ENCODE results near the gene RPL15. TPM values are rescaled to one million over a fixed set of nuclear protein-coding genes. Genes with fewer than 3 reads are reported as not detected.

Gene RPL15
- total and polyA plus RNA-seq, 4 donors = 1,285 to 3,372 (median 2,309) TPM

DNA sequence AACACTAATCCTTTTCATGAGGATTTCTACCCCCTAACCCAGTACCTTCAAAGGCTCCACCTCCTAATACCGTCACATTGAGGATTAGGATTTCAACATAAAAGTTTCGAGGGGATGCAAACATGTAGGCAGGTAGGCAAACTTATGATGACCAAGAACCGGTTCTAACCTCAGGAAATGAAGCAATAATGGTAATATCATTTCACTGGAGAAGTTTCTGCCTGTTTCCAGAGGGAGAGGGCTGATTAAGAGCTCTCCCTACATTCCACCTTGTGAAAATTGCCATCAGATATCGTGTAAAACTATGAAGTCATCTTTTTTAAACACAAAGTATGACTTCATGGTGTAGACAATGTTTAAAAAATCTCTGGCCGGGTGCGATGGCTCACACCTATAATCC is 31.7 kb upstream of the RPL15 start:
- no peak overlapping the region for H3K9ac ChIP-seq (ENCODE audit: insufficient read depth in 1 of 2, low read length in 2 of 2)
- TF ChIP-seq, protein P1, sequence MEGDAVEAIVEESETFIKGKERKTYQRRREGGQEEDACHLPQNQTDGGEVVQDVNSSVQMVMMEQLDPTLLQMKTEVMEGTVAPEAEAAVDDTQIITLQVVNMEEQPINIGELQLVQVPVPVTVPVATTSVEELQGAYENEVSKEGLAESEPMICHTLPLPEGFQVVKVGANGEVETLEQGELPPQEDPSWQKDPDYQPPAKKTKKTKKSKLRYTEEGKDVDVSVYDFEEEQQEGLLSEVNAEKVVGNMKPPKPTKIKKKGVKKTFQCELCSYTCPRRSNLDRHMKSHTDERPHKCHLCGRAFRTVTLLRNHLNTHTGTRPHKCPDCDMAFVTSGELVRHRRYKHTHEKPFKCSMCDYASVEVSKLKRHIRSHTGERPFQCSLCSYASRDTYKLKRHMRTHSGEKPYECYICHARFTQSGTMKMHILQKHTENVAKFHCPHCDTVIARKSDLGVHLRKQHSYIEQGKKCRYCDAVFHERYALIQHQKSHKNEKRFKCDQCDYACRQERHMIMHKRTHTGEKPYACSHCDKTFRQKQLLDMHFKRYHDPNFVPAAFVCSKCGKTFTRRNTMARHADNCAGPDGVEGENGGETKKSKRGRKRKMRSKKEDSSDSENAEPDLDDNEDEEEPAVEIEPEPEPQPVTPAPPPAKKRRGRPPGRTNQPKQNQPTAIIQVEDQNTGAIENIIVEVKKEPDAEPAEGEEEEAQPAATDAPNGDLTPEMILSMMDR (IDR thresholded peaks at IDR 0.05; ENCODE audit: control extremely low read depth, extremely low read depth) = no peak
- no peaks in the 10 kb centered on the region for H3K27me3 ChIP-seq (ENCODE audit: control insufficient read depth in 3 of 3, insufficient read depth in 3 of 3, low read length in 2 of 3)
- H3K4me3 ChIP-seq = no peak overlapping the region
- no peak overlapping the region for H3K27ac ChIP-seq (ENCODE audit: low read depth in 1 of 2, low read length in 1 of 2)
- H3K36me3 ChIP-seq (ENCODE audit: control insufficient read depth in 4 of 4, insufficient read depth in 4 of 4, low read length in 4 of 4) = peaks cover 0 to 11% (median 3%) of the 10 kb centered on the region in 4 donors
- no peaks in the 10 kb centered on the region for H3K9me3 ChIP-seq (ENCODE audit: control insufficient read depth in 4 of 4, insufficient read depth in 3 of 4, low read length in 3 of 4)
- 53 to 70% methylated on average over 6 of the region's 6 CpGs for WGBS, 2 donors
- H3K4me1 ChIP-seq (ENCODE audit: control insufficient read depth in 5 of 5, insufficient read depth in 5 of 5, low read length in 5 of 5) = peaks cover 0 to 11% (median 0%) of the 10 kb centered on the region in 5 donors
- DNase-seq (no peak), ATAC-seq (ENCODE audit: insufficient read depth, low FRiP score) (peak; percentile 38)

- no peak for ATAC-seq (ENCODE audit: insufficient read depth, low FRiP score)
- peaks cover 0 to 11% (median 5%) of the 10 kb centered on the region in 4 donors for H3K36me3 ChIP-seq (ENCODE audit: control insufficient read depth in 4 of 4, insufficient read depth in 4 of 4, low read length in 4 of 4)
- H3K4me1 ChIP-seq (ENCODE audit: control insufficient read depth in 5 of 5, insufficient read depth in 5 of 5, low read length in 5 of 5) = peaks cover 0 to 11% (median 0%) of the 10 kb centered on the region in 5 donors
- 94 to 98% methylated on average over 3 of the region's 3 CpGs for WGBS, 2 donors
- no peak for DNase-seq
- no peak overlapping the region for H3K9ac ChIP-seq (ENCODE audit: insufficient read depth in 1 of 2, low read length in 2 of 2)
- TF ChIP-seq, protein P1 (IDR thresholded peaks at IDR 0.05; ENCODE audit: control extremely low read depth, extremely low read depth) = no peak
- no peak overlapping the region for H3K27ac ChIP-seq (ENCODE audit: low read depth in 1 of 2, low read length in 1 of 2)
- H3K27me3 ChIP-seq (ENCODE audit: control insufficient read depth in 3 of 3, insufficient read depth in 3 of 3, low read length in 2 of 3) = no peaks in the 10 kb centered on the region
- H3K4me3 ChIP-seq = no peak overlapping the region
- H3K9me3 ChIP-seq (ENCODE audit: control insufficient read depth in 4 of 4, insufficient read depth in 3 of 4, low read length in 3 of 4) = no peaks in the 10 kb centered on the region
Observed at GRCh38 chr3:23886311-23886710, 30.6 kb upstream of the RPL15 start.

DNA sequence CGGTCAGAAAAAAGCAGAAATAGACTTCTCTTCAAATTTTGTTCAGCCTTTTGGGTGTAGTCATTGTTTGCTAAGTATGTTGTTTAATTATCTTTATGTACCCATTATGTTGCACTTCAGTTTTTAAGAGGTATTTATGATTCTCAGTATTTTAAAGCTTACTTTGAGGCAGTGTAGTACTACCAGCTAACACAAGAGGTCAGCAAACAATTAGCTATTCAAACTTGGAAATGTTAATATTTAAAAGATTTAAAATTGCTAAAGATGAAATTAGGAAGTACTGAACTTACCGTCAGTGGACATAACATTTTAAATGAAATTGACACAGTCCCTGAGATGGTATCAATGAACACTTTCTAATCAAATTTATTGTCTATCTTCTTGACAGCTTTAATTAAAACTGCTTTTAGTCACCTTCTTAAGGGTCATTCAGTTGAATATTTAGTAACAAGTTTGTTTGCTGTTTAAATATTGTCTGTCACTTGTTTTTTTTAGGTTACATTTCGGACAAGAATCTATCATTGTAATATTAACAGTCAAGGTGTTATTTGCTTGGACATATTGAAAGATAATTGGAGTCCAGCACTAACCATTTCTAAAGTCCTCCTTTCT is 28.2 kb upstream of the RPL15 start:
- peaks cover 0 to 11% (median 0%) of the 10 kb centered on the region in 5 donors for H3K4me1 ChIP-seq (ENCODE audit: control insufficient read depth in 5 of 5, insufficient read depth in 5 of 5, low read length in 5 of 5)
- ATAC-seq (ENCODE audit: insufficient read depth, low FRiP score) (no peak), DNase-seq (peak in 2 of 3 donors; percentile 55 to 74)
- H3K9me3 ChIP-seq (ENCODE audit: control insufficient read depth in 4 of 4, insufficient read depth in 3 of 4, low read length in 3 of 4) = no peaks in the 10 kb centered on the region
- 41 to 57% methylated on average over 3 of the region's 3 CpGs for WGBS, 2 donors
- no peaks in the 10 kb centered on the region for H3K27me3 ChIP-seq (ENCODE audit: control insufficient read depth in 3 of 3, insufficient read depth in 3 of 3, low read length in 2 of 3)
- no peak overlapping the region for H3K4me3 ChIP-seq
- H3K27ac ChIP-seq (ENCODE audit: low read depth in 1 of 2, low read length in 1 of 2) = no peak overlapping the region
- no peak overlapping the region for H3K9ac ChIP-seq (ENCODE audit: insufficient read depth in 1 of 2, low read length in 2 of 2)
- H3K36me3 ChIP-seq (ENCODE audit: control insufficient read depth in 4 of 4, insufficient read depth in 4 of 4, low read length in 4 of 4) = peaks cover 0 to 8% (median 5%) of the 10 kb centered on the region in 4 donors
- TF ChIP-seq, protein P1 (IDR thresholded peaks at IDR 0.05; ENCODE audit: control extremely low read depth, extremely low read depth) = peak; percentile 65

Measured in lung (tissue), 12 donors.